Activated CD8-positive, alpha-beta T cell treated with anti-CD3 and anti-CD28 coated beads for 36 hours (primary cell): ENCODE measurements around the gene RNF217. TPM values are rescaled to one million over a fixed set of nuclear protein-coding genes. Genes with fewer than 3 reads are reported as not detected.

Experiments used
- ATAC-seq: fragments of 200-7000 bp; cut with Tn5 transposase; one replicate; pipeline ENCODE4 v1.10.0; 2021; ENCODE audit warnings: mild to moderate bottlenecking, moderate library complexity
- CTCF ChIA-PET: fragments of 350-600 bp; sonication (Branson Sonifier 250); formaldehyde crosslinking; loops from one replicate; lab custom pipeline; 2021; ENCODE audit warnings: antibody characterized with exemption; lab: Charles Lee
- POLR2A ChIA-PET: fragments of 350-600 bp; sonication (Branson Sonifier 250); formaldehyde crosslinking; loops from one replicate; lab custom pipeline; 2021; ENCODE audit warnings: antibody characterized with exemption; lab: Charles Lee
- DNase-seq: peaks from one replicate; pipeline ENCODE4 v3.0.0-alpha.2; 2020
- H3K27ac Mint-ChIP-seq: one replicate; pipeline ENCODE4 v1.8.0; 2021; ENCODE audit warnings: mild to moderate bottlenecking, mixed read lengths
- H3K27me3 Mint-ChIP-seq: one replicate; pipeline ENCODE4 v1.8.0; 2021; ENCODE audit warnings: mixed read lengths
- H3K36me3 Mint-ChIP-seq: one replicate; pipeline ENCODE4 v1.8.0; 2021; ENCODE audit warnings: low read depth, mixed read lengths
- H3K4me1 Mint-ChIP-seq: one replicate; pipeline ENCODE4 v1.8.0; 2021; ENCODE audit warnings: low read depth, mixed read lengths
- H3K4me3 Mint-ChIP-seq: one replicate; pipeline ENCODE4 v1.8.0; 2021; ENCODE audit warnings: mild to moderate bottlenecking, moderate library complexity, mixed read lengths
- H3K9me3 Mint-ChIP-seq: one replicate; pipeline ENCODE4 v1.8.0; 2021; ENCODE audit warnings: mixed read lengths
- CTCF ChIP-seq: fragments of 200-600 bp; IDR thresholded peaks from one replicate; pipeline ENCODE4 v1.8.0; 2022; ENCODE audit warnings: antibody characterized with exemption, mild to moderate bottlenecking
- intact Hi-C: fragments of 100-400 bp; cut with micrococcal nuclease; formaldehyde crosslinking; loops from one replicate; pipeline ENCODE4 v1.10.0; 2022
- total RNA-seq, 2 experiments: library from RNA; stranded (reverse); gene quantifications; one replicate each; pipeline ENCODE4 v1.2.3, GENCODE V29; 2021

The RNF217 gene
- total RNA-seq, 2 experiments from 2014 or later = 0.07 to 0.09 TPM

GRCh38 chr6:124926435-124926834 lies 35.8 kb upstream of the RNF217 start:
- no peak for TF ChIP-seq CTCF
- Mint-ChIP-seq H3K27me3 (no peaks in the 10 kb centered on the region), H3K4me1 (no peaks in the 10 kb centered on the region)

GRCh38 chr6:124927806-124928205 lies 34.4 kb upstream of the RNF217 start:
- no peaks in the 10 kb centered on the region for H3K9me3 Mint-ChIP-seq
- H3K27me3 Mint-ChIP-seq = no peaks in the 10 kb centered on the region
- H3K4me3 Mint-ChIP-seq = no peak overlapping the region
- no peaks in the 10 kb centered on the region for H3K4me1 Mint-ChIP-seq
- H3K27ac Mint-ChIP-seq = no peak overlapping the region
- H3K36me3 Mint-ChIP-seq = no peaks in the 10 kb centered on the region
- no peak for ATAC-seq
- ChIA-PET CTCF (interaction anchor here (1.1 kb wide), 1 partner anchor 71 kb away, joined by 3 read pairs; no protein-coding TSS in a partner anchor), POLR2A (interaction anchor here (0.7 kb wide), 1 partner anchor 1913 kb away, joined by 3 read pairs; no protein-coding TSS in a partner anchor)
- TF ChIP-seq CTCF = no peak
- DNase-seq = no peak
- intact Hi-C loops = no loop called here

More at GRCh38 chr6:124926435-124926834, 35.8 kb upstream of the RNF217 start:
- intact Hi-C loops = no loop called here
- H3K9me3 Mint-ChIP-seq = no peaks in the 10 kb centered on the region
- no peaks in the 10 kb centered on the region for H3K36me3 Mint-ChIP-seq
- DNase-seq (no peak), ATAC-seq (no peak)
- ChIA-PET CTCF (no interaction called here), POLR2A (no interaction called here)
- H3K4me3 Mint-ChIP-seq = no peak overlapping the region
- H3K27ac Mint-ChIP-seq = no peak overlapping the region

GRCh38 chr6:124928851-124929250 lies 33.4 kb upstream of the RNF217 start:
- no peaks in the 10 kb centered on the region for H3K27me3 Mint-ChIP-seq
- no peak overlapping the region for H3K27ac Mint-ChIP-seq
- DNase-seq (no peak), ATAC-seq (no peak)
- no peaks in the 10 kb centered on the region for H3K36me3 Mint-ChIP-seq
- no peaks in the 10 kb centered on the region for H3K9me3 Mint-ChIP-seq
- intact Hi-C loops = no loop called here
- H3K4me3 Mint-ChIP-seq = no peak overlapping the region
- TF ChIP-seq CTCF = no peak
- ChIA-PET POLR2A (no interaction called here), CTCF (no interaction called here)
- H3K4me1 Mint-ChIP-seq = no peaks in the 10 kb centered on the region

GRCh38 chr6:124937645-124938044 lies 24.6 kb upstream of the RNF217 start:
- ChIA-PET CTCF (no interaction called here), POLR2A (no interaction called here)
- intact Hi-C loops = no loop called here
- no peak for TF ChIP-seq CTCF
- Mint-ChIP-seq H3K4me3 (no peak overlapping the region), H3K9me3 (peaks cover 1% of the 10 kb centered on the region), H3K36me3 (no peaks in the 10 kb centered on the region), H3K4me1 (no peaks in the 10 kb centered on the region), H3K27me3 (no peaks in the 10 kb centered on the region), H3K27ac (no peak overlapping the region)
- ATAC-seq (no peak), DNase-seq (no peak)

- no peak for TF ChIP-seq CTCF
- ChIA-PET CTCF (no interaction called here), POLR2A (no interaction called here)
- Mint-ChIP-seq H3K27me3 (no peaks in the 10 kb centered on the region), H3K36me3 (no peaks in the 10 kb centered on the region), H3K9me3 (no peaks in the 10 kb centered on the region), H3K4me1 (no peaks in the 10 kb centered on the region), H3K4me3 (no peak overlapping the region), H3K27ac (no peak overlapping the region)
- intact Hi-C loops = no loop called here
- DNase-seq (no peak), ATAC-seq (no peak)
Measured at GRCh38 chr6:124941259-124941658, 21.0 kb upstream of the RNF217 start.
